Upper lobe of left lung (tissue), 4 donors: ENCODE results near the gene ADGRE2.

Experiments
- POLR2A ChIP-seq, 4 donors: fragments of 450-650 bp; IDR thresholded peaks; one replicate each; pipeline ENCODE4 v1.5.1; 2016 to 2017; ENCODE audit warnings: antibody characterized with exemption in 4 of 4, mild to moderate bottlenecking in 2 of 4
- POLR2AphosphoS5 ChIP-seq, 2 donors: sonication (generic); formaldehyde crosslinking; IDR thresholded peaks; one replicate each; pipeline ENCODE4 v1.5.1; 2017; ENCODE audit warnings: antibody characterized with exemption in 2 of 2
- TF ChIP-seq, protein P1 (sequence below), 6 experiments: fragments of 450-650 bp in 4 of 6; fragments of 200-600 bp in 2 of 6; sonication (generic) in 2 of 6; IDR thresholded peaks; one replicate each; pipeline ENCODE4 v1.5.1; 2016 to 2019; ENCODE audit warnings: antibody characterized with exemption in 6 of 6

DNA sequence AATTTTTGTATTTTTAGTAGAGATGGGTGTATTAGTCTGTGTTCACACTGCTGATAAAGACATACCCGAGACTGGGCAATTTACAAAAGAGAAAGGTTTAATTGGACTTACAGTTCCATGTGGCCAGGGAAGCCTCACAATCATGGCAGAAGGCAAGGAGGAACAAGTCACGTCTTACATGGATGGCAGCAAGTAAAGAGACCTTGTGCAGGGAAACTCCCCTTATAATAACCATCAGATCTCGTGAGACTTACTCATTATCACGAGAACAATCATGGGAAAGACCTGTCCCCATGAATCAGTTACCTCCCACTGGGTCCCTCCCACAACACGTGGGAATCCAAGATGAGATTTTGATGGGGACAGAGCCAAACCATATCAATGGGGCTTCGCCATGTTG lies 73.9 kb downstream of the ADGRE2 start:
- TF ChIP-seq, protein P1, sequence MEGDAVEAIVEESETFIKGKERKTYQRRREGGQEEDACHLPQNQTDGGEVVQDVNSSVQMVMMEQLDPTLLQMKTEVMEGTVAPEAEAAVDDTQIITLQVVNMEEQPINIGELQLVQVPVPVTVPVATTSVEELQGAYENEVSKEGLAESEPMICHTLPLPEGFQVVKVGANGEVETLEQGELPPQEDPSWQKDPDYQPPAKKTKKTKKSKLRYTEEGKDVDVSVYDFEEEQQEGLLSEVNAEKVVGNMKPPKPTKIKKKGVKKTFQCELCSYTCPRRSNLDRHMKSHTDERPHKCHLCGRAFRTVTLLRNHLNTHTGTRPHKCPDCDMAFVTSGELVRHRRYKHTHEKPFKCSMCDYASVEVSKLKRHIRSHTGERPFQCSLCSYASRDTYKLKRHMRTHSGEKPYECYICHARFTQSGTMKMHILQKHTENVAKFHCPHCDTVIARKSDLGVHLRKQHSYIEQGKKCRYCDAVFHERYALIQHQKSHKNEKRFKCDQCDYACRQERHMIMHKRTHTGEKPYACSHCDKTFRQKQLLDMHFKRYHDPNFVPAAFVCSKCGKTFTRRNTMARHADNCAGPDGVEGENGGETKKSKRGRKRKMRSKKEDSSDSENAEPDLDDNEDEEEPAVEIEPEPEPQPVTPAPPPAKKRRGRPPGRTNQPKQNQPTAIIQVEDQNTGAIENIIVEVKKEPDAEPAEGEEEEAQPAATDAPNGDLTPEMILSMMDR (IDR thresholded peaks at IDR 0.05): no peak
- no peak for TF ChIP-seq POLR2AphosphoS5 (IDR thresholded peaks at IDR 0.05)
- TF ChIP-seq POLR2A (IDR thresholded peaks at IDR 0.05): no peak
